Heart left ventricle (tissue), 13 donors: ENCODE data around the gene PUS1.

Experiments used
- POLR2A ChIP-seq, 2 donors: fragments of 450-650 bp; IDR thresholded peaks; one replicate each; pipeline ENCODE4 v1.6.1; 2017; ENCODE audit warnings: antibody characterized with exemption in 2 of 2, mild to moderate bottlenecking in 2 of 2, moderate library complexity in 2 of 2
- TF ChIP-seq, protein P1 (sequence below), 12 donors: fragments of 200-600 bp; sonication (generic) in 4 of 12; IDR thresholded peaks; one replicate each; pipeline versions ENCODE4 v1.5.0 to v1.8.0; 2018 to 2022; ENCODE audit warnings: antibody characterized with exemption in 12 of 12, mild to moderate bottlenecking in 5 of 12
- donor health status: ischemic (EF 13 %, LVEDD 7.1; RV severe dilation, severe dysfunction).
- donor health status: DM: no; HTN: yes; CAD: no.
- donor health status: DM: no; HTN: no; CAD: no.
- donor health status: ischemic (EF 25% LVEDD 6.9; RV normal size, moderate dysfunction).
- donor health status: ischemic (EF 25% LVEDD 5.7; RV mildly dilated, moderate dysfunction).
- donor health status: ischemic (EF 35%, LVEDD 5.7; RV mildly dilated, moderate dysfunction).
- donor health status: nonischemic (EF 11% LVEDD 7.7; RV severe dilation, severe dysfunction).
- donor health status: DM: yes; HTN: yes; CAD: no.
- donor health status: PGD.
- donor health status: ischemic (EF 29% LVEDD 5.4; RV normal size, mild dysfunction).
- donor health status: nonischemic (EF 23%, LVEDD 6.1; RV moderate dilation, normal function).

DNA sequence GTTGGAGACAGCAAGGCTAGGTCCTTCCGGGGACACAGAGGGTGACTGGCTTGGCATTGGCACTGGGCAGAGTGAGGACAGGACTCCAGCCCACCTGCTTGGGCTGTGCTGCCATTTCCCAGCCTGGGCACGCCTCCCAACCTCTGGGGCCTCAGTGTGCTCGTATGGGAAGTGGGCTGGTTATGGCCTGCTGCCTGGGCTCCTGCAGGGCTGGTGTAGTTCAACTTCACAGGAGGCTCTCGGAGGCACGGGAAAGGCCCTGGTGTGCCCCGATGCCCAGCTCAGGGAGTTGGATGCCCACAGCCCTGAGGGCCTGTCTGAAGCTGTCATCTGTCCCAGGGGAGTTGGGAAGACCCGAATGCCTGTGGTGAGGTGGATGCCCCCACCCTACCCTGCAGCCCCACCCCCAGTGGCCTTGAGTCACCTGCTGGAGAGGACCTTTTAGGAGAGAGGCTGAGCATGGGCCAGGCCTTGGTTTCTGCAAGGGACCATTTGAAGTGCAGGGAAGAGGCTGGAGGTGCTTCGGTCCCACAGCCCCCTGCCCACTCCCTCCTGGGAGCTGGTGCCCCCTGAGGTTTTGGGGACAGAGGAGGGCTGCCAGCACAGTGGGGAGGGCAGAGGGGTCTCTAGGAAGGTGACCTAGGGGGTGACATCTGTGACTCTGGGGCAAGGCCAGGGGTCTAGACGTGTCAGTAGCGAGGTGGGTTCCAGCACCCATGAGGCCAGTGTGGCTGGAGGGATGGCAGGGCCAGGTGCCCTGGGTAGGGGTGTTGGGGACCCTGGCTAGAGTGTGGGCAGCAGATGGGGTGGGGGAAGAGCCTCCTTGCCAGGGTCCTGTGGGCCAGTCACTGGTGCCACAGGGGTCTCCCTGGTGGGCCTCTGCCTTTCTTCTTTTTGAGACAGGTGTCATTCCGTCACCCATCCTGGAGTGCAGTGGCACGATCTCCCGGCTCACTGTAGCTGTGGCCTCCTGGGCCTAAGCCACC, 25.5 kb upstream of the PUS1 start:
- TF ChIP-seq, protein P1, sequence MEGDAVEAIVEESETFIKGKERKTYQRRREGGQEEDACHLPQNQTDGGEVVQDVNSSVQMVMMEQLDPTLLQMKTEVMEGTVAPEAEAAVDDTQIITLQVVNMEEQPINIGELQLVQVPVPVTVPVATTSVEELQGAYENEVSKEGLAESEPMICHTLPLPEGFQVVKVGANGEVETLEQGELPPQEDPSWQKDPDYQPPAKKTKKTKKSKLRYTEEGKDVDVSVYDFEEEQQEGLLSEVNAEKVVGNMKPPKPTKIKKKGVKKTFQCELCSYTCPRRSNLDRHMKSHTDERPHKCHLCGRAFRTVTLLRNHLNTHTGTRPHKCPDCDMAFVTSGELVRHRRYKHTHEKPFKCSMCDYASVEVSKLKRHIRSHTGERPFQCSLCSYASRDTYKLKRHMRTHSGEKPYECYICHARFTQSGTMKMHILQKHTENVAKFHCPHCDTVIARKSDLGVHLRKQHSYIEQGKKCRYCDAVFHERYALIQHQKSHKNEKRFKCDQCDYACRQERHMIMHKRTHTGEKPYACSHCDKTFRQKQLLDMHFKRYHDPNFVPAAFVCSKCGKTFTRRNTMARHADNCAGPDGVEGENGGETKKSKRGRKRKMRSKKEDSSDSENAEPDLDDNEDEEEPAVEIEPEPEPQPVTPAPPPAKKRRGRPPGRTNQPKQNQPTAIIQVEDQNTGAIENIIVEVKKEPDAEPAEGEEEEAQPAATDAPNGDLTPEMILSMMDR (IDR thresholded peaks at IDR 0.05): no peak
- TF ChIP-seq POLR2A (IDR thresholded peaks at IDR 0.05): no peak
